WTC11 (cell line): ENCODE measurements around the gene DNAJC21. TPM values are rescaled to one million over a fixed set of nuclear protein-coding genes. Genes with fewer than 3 reads are reported as not detected.

Experiments used
- ATAC-seq: fragments of 200-7000 bp; cut with Tn5 transposase; 2 replicates; pipeline ENCODE4 v1.10.0; 2021; ENCODE audit warnings: mild to moderate bottlenecking, moderate library complexity
- CTCF ChIA-PET: fragments of 300-600 bp; sonication (Branson Sonifier 250); formaldehyde crosslinking; loops from one replicate; lab custom pipeline; 2021; ENCODE audit warnings: antibody characterized with exemption; lab: Charles Lee
- POLR2A ChIA-PET: fragments of 350-600 bp; sonication (Branson Sonifier 250); formaldehyde crosslinking; loops from one replicate; lab custom pipeline; 2021; ENCODE audit warnings: antibody characterized with exemption; lab: Charles Lee
- DNase-seq: peaks from one replicate; pipeline ENCODE4 v3.0.0; 2021; ENCODE audit warnings: low spot score
- H3K27ac Mint-ChIP-seq: 2 replicates; pipeline ENCODE4 v1.8.0; 2021; ENCODE audit warnings: mixed read lengths
- H3K27me3 Mint-ChIP-seq: 2 replicates; pipeline ENCODE4 v1.8.0; 2021; ENCODE audit warnings: low read depth, mild to moderate bottlenecking, moderate library complexity, mixed read lengths
- H3K36me3 Mint-ChIP-seq: 2 replicates; pipeline ENCODE4 v1.8.0; 2021; ENCODE audit warnings: mixed read lengths
- H3K4me1 Mint-ChIP-seq: 2 replicates; pipeline ENCODE4 v1.8.0; 2022; ENCODE audit warnings: mixed read lengths
- H3K4me3 Mint-ChIP-seq: 2 replicates; pipeline ENCODE4 v1.8.0; 2021; ENCODE audit warnings: mild to moderate bottlenecking, moderate library complexity, mixed read lengths
- H3K9me3 Mint-ChIP-seq: 2 replicates; pipeline ENCODE4 v1.8.0; 2021; ENCODE audit warnings: mixed read lengths
- E2F5 ChIP-seq: sonication (generic); formaldehyde crosslinking; IDR thresholded peaks from 2 replicates; pipeline ENCODE4 v1.8.1; 2022; ENCODE audit warnings: mild to moderate bottlenecking, moderate library complexity, missing genetic modification reagents
- ERG ChIP-seq: fragments of 250-450 bp; sonication (Bioruptor Pico); IDR thresholded peaks from 2 replicates; pipeline ENCODE4 v1.8.0; 2021; ENCODE audit warnings: mild to moderate bottlenecking
- FOXP1 ChIP-seq: sonication (generic); formaldehyde crosslinking; IDR thresholded peaks from 2 replicates; pipeline ENCODE4 v1.8.0; 2022; ENCODE audit warnings: missing genetic modification reagents, mild to moderate bottlenecking, moderate library complexity, borderline replicate concordance
- HMGA2 ChIP-seq: fragments of 250-450 bp; sonication (Bioruptor Pico); IDR thresholded peaks from 2 replicates; pipeline ENCODE4 v1.4.0; 2021; ENCODE audit warnings: mild to moderate bottlenecking, moderate library complexity
- HMGXB4 ChIP-seq: sonication (generic); formaldehyde crosslinking; IDR thresholded peaks from 2 replicates; pipeline ENCODE4 v1.8.1; 2023; ENCODE audit warnings: mild to moderate bottlenecking, moderate library complexity, missing genetic modification reagents
- IRF1 ChIP-seq: sonication (generic); formaldehyde crosslinking; IDR thresholded peaks from 2 replicates; pipeline ENCODE4 v1.8.0; 2023; ENCODE audit warnings: missing genetic modification reagents
- JUN ChIP-seq: sonication (generic); formaldehyde crosslinking; IDR thresholded peaks from 2 replicates; pipeline ENCODE4 v1.8.0; 2023; ENCODE audit warnings: mild to moderate bottlenecking, missing genetic modification reagents
- PRDM15 ChIP-seq: sonication (generic); formaldehyde crosslinking; IDR thresholded peaks from 2 replicates; pipeline ENCODE4 v1.8.0; 2022; ENCODE audit warnings: missing genetic modification reagents
- RORB ChIP-seq: fragments of 250-450 bp; sonication (Bioruptor Pico); IDR thresholded peaks from 2 replicates; pipeline ENCODE4 v1.9.0; 2021; ENCODE audit warnings: mild to moderate bottlenecking
- SMAD4 ChIP-seq: sonication (generic); formaldehyde crosslinking; IDR thresholded peaks from 2 replicates; pipeline ENCODE4 v1.8.0; 2022; ENCODE audit warnings: mild to moderate bottlenecking, missing genetic modification reagents
- SP1 ChIP-seq: sonication (generic); formaldehyde crosslinking; conservative IDR thresholded peaks from 2 replicates; pipeline ENCODE4 v1.8.1; 2022; ENCODE audit warnings: missing genetic modification reagents
- TEAD4 ChIP-seq: sonication (generic); formaldehyde crosslinking; IDR thresholded peaks from 2 replicates; pipeline ENCODE4 v1.8.0; 2022; ENCODE audit warnings: mild to moderate bottlenecking, missing genetic modification reagents
- USF1 ChIP-seq: sonication (generic); formaldehyde crosslinking; IDR thresholded peaks from 2 replicates; pipeline ENCODE4 v1.8.0; 2022; ENCODE audit warnings: mild to moderate bottlenecking, missing genetic modification reagents
- USF2 ChIP-seq: sonication (generic); formaldehyde crosslinking; IDR thresholded peaks from 2 replicates; pipeline ENCODE4 v1.8.1; 2023; ENCODE audit warnings: mild to moderate bottlenecking, missing genetic modification reagents, moderate library complexity
- ZNF263 ChIP-seq: sonication (generic); formaldehyde crosslinking; IDR thresholded peaks from 2 replicates; pipeline ENCODE4 v1.8.1; 2022; ENCODE audit warnings: low read depth, mild to moderate bottlenecking, moderate library complexity, missing genetic modification reagents
- total RNA-seq: library from RNA; stranded (reverse); gene quantifications from 3 replicates; pipeline ENCODE4 v1.2.3, GENCODE V29; 2021

The DNAJC21 gene
- total RNA-seq, 1 experiment from 2014 or later = 62.5 TPM

- POLR2A ChIA-PET = no interaction called here
- peaks cover 60% of the 10 kb centered on the region for H3K36me3 Mint-ChIP-seq
These were observed 4.9 kb upstream of the DNAJC21 start for GRCh38 chr5:34924462-34924765.

GRCh38 chr5:34926318-34926888 is 3.0 kb upstream of the DNAJC21 start:
- Mint-ChIP-seq H3K4me1 (peaks cover 14% of the 10 kb centered on the region), H3K9me3 (no peaks in the 10 kb centered on the region), H3K4me3 (no peak overlapping the region), H3K27ac (0 out of 2 replicates have a peak overlapping the region, but pooled peaks have one; percentile 32)
- no peak for DNase-seq
- TF ChIP-seq SMAD4 (no peak), JUN (CRISPR knock-in tag) (no peak), IRF1 (CRISPR knock-in tag) (no peak), USF1 (CRISPR knock-in tag) (no peak), HMGA2 (CRISPR knock-in tag) (no peak), PRDM15 (CRISPR knock-in tag) (no peak), RORB (CRISPR knock-in tag) (no peak), E2F5 (CRISPR knock-in tag) (no peak), ERG (CRISPR knock-in tag) (no peak), USF2 (CRISPR knock-in tag) (no peak), SP1 (CRISPR knock-in tag) (no peak), FOXP1 (CRISPR knock-in tag) (no peak), ZNF263 (CRISPR knock-in tag) (no peak), HMGXB4 (CRISPR knock-in tag) (no peak)
- TF ChIP-seq, all 79 proteins: peak for 0
- POLR2A ChIA-PET = no interaction called here
- CTCF ChIA-PET = no interaction called here
- no peak for ATAC-seq
- H3K36me3 Mint-ChIP-seq = peaks cover 44% of the 10 kb centered on the region
- no peaks in the 10 kb centered on the region for H3K27me3 Mint-ChIP-seq

More at GRCh38 chr5:34924462-34924765, 4.9 kb upstream of the DNAJC21 start:
- DNase-seq = no peak
- Mint-ChIP-seq H3K27ac (no peak overlapping the region), H3K9me3 (no peaks in the 10 kb centered on the region), H3K27me3 (no peaks in the 10 kb centered on the region), H3K4me3 (no peak overlapping the region), H3K4me1 (peaks cover 5% of the 10 kb centered on the region; the same call in 1 of the 2 replicates)
- no peak for TF ChIP-seq TEAD4 (CRISPR knock-in tag)
- no peak for ATAC-seq
- CTCF ChIA-PET = no interaction called here
